Aorta (tissue), 5 donors: Measurements from ENCODE around the gene COL25A1. TPM values are rescaled to one million over a fixed set of nuclear protein-coding genes. Genes with fewer than 3 reads are reported as not detected.

Source experiments
- ATAC-seq: fragments of 200-7000 bp; cut with Tn5 transposase; one replicate; pipeline ENCODE4 v1.9.1; 2022; ENCODE audit warnings: moderate library complexity; ENCODE audit not compliant: low FRiP score
- DNase-seq, 2 donors: peaks; one replicate each; pipeline ENCODE4 v3.0.0-alpha.2; 2020
- H3K27ac ChIP-seq, 2 donors: one replicate each; pipeline ENCODE4 v1.5.1; 2013; ENCODE audit warnings: low read length in 2 of 2, mild to moderate bottlenecking in 2 of 2, moderate library complexity in 2 of 2, control low read depth in 1 of 2, inconsistent platforms in 1 of 2, low read depth in 1 of 2
- H3K27me3 ChIP-seq, 2 donors: one replicate each; pipeline ENCODE4 v1.6.1; 2013; ENCODE audit warnings: control low read depth in 1 of 2, low read length in 1 of 2, mild to moderate bottlenecking in 1 of 2, moderate library complexity in 1 of 2; ENCODE audit not compliant: insufficient read depth in 2 of 2, control insufficient read depth in 1 of 2
- H3K36me3 ChIP-seq, 2 donors: one replicate each; pipeline ENCODE4 v1.6.1; 2013; ENCODE audit warnings: control low read depth in 1 of 2, low read length in 1 of 2, mild to moderate bottlenecking in 1 of 2; ENCODE audit not compliant: insufficient read depth in 2 of 2, control insufficient read depth in 1 of 2
- H3K4me1 ChIP-seq, 2 donors: one replicate each; pipeline ENCODE4 v1.6.1; 2013; ENCODE audit warnings: low read length in 2 of 2, control low read depth in 1 of 2, mild to moderate bottlenecking in 1 of 2, moderate library complexity in 1 of 2; ENCODE audit not compliant: insufficient read depth in 2 of 2, control insufficient read depth in 1 of 2
- H3K4me3 ChIP-seq, 2 donors: one replicate each; pipeline ENCODE4 v1.5.1; 2013; ENCODE audit warnings: low read length in 2 of 2, control low read depth in 1 of 2, mild to moderate bottlenecking in 1 of 2
- H3K9me3 ChIP-seq: one replicate; pipeline ENCODE4 v1.6.1; 2013; ENCODE audit warnings: mild to moderate bottlenecking, low read length; ENCODE audit not compliant: control insufficient read depth
- WGBS, 2 donors: extraction: QIAGEN DNeasy Blood & Tissue Kit; methylation state at CpG; one replicate each; pipeline ENCODE4 v1.1.7; 2013; 5-methylcytosine and 5-hydroxymethylcytosine counted together
- intact Hi-C, 2 donors: fragments of 100-400 bp; cut with DNase I; formaldehyde crosslinking; loops; one replicate each; pipeline versions ENCODE4 v1.14.2 to v1.15.0; 2022
- polyA plus RNA-seq, 2 donors: library from polyadenylated mRNA; stranded (reverse); fragments of 200-250 nt; gene quantifications; one replicate each; pipeline ENCODE4 v1.2.3, GENCODE V29; 2013
- total RNA-seq, 2 donors: library from RNA; stranded (reverse); fragmentation: NEBNext Ultra II Directional; extraction: Animal tissue kit (Norgen Biotek cat#: 25700); gene quantifications; one replicate each; pipeline ENCODE4 v1.2.1, GENCODE V29; 2021
- donor health status: healthy with polysubstance abuse.
- donor health status: Bipolar disorder and iron deficiency.
- donor health status: DM: no; HTN: no; CAD: no.
- donor health status: DM: no; HTN: no; CAD: no.
- donor health status: DM: yes; HTN: yes; CAD: no.

COL25A1 gene
- total and polyA plus RNA-seq, 4 donors: 0.08 to 8.1 (median 1.3) TPM

DNA sequence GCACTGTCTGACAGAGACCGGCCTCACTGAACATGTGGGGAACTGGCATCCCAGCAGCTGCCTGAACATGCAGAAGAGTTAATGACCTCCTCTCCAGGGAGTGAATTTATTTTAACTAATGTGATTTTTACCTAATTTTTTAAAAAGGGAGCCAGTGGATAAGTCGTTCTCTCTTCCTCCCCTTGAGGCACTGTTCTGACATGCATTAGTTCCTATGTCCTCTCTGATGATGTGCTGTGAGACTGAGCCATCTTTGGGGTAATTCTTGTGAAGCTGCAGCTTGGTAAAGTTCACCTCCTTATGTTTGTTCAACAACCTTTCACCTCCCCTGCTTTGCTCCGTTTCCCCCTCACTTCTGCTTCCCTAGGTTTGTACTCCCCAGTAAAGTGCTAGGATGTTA, 139.7 kb downstream of the COL25A1 start:
- DNase-seq (no peak), ATAC-seq (no peak)
- Histone ChIP-seq H3K4me3 (no peak overlapping the region), H3K27ac (no peak overlapping the region), H3K9me3 (no peaks in the 10 kb centered on the region), H3K36me3 (no peaks in the 10 kb centered on the region), H3K4me1 (no peaks in the 10 kb centered on the region), H3K27me3 (peaks cover 0 to 1% of the 10 kb centered on the region in 2 donors)
- intact Hi-C loops: no loop called here
- WGBS, 2 donors: 87 to 89% methylated on average over 3 of the region's 3 CpGs

DNA sequence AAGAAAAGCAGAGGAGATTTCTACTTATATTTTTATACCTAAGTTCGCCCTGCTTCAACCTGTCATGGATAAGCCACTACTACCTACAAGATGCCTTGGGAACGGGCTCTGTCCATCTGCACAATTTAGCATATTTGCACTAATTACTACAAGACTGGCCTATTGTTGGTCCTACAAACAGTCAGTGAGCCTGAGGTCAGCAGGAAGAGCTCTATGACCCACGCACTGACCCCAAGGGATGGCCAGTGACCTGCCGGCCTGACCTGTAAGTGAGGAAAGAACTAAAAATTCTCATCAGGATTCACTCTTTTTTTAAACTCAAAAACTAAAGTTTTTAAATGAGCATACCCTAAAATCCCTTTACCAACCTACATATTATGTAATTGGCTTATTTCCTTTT, 142.0 kb downstream of the COL25A1 start:
- 85 to 87% methylated on average over 4 of the region's 4 CpGs for WGBS, 2 donors
- DNase-seq: no peak
- H3K27me3 ChIP-seq: peaks cover 0 to 1% of the 10 kb centered on the region in 2 donors
- H3K9me3 ChIP-seq: no peaks in the 10 kb centered on the region
- intact Hi-C loops: no loop called here
- no peaks in the 10 kb centered on the region for H3K4me1 ChIP-seq
- H3K36me3 ChIP-seq: no peaks in the 10 kb centered on the region
- no peak overlapping the region for H3K4me3 ChIP-seq
- ATAC-seq: no peak
- no peak overlapping the region for H3K27ac ChIP-seq

DNA sequence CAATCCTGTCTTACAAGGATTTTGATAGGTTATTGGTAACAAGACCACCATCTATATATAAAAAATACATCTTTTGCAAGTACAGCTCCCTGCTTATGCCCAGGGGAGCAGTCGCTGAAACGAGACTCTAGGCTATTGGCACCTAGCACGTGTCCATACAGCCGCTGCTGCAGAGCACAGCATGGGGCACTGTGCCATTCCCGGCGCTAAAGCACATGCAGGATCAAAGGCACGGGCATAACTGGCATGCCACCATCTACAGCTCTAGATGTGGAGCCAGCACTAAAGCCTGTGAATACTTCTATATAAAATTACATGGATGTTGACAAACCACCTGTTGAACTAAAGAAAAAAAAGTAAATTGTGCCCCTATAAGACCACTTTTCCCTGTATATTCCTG, 144.8 kb downstream of the COL25A1 start:
- no peaks in the 10 kb centered on the region for H3K4me1 ChIP-seq
- no peak for DNase-seq
- H3K36me3 ChIP-seq: no peaks in the 10 kb centered on the region
- H3K27me3 ChIP-seq: peaks cover 0 to 1% of the 10 kb centered on the region in 2 donors
- ATAC-seq: no peak
- WGBS, 2 donors: 81% methylated on average over 7 of the region's 7 CpGs
- H3K9me3 ChIP-seq: no peaks in the 10 kb centered on the region
- no peak overlapping the region for H3K27ac ChIP-seq
- no peak overlapping the region for H3K4me3 ChIP-seq
- intact Hi-C loops: no loop called here

DNA sequence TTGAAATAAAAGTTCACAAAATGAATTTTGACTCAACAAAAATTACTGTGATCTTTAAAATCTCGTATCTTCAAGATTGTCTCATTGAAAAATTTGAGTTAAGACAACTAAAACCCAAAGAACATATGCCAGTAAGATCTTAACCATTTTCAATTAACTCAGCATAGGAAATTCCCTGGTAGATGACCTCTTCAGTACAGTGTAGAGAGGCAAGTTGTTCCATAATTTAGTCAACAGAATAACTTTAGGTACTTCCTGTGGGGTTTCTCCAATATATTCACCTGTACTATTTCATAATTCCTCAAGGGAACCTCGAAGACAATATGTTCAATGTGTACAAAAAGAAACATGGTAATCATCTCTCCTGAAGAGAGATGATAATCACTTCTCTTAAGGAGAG, 145.3 kb downstream of the COL25A1 start:
- intact Hi-C loops: no loop called here

DNA sequence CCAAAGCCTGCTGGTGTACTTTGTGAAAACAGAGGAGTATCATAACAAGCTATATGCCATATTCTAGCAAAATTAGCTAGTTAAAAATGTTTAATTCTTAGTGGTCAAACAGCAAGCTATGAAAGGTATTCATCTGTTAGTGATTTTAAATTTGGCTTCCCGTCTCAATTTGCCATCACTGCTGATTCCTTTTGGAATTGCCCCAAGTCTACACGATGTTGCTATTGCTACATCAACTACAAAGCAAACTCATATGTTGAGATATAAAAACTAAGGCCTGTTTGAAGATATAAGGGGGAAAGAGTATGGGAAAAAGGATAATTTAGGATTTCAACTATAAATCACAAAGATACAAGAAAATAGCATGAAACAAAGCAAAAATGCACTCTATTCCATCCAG, 146.1 kb downstream of the COL25A1 start:
- ATAC-seq: no peak
- peaks cover 0 to 1% of the 10 kb centered on the region in 2 donors for H3K27me3 ChIP-seq
- intact Hi-C loops: no loop called here
- H3K36me3 ChIP-seq: no peaks in the 10 kb centered on the region
- no peaks in the 10 kb centered on the region for H3K9me3 ChIP-seq
- H3K4me3 ChIP-seq: no peak overlapping the region
- H3K4me1 ChIP-seq: no peaks in the 10 kb centered on the region
- H3K27ac ChIP-seq: no peak overlapping the region
- DNase-seq: no peak
- 50 to 55% methylated on average over 2 of the region's 2 CpGs for WGBS, 2 donors

More for the DNA sequence above, 145.3 kb downstream of the COL25A1 start:
- DNase-seq (no peak), ATAC-seq (no peak)
- Histone ChIP-seq H3K9me3 (no peaks in the 10 kb centered on the region), H3K4me3 (no peak overlapping the region), H3K36me3 (no peaks in the 10 kb centered on the region), H3K27ac (no peak overlapping the region), H3K4me1 (no peaks in the 10 kb centered on the region), H3K27me3 (peaks cover 0 to 1% of the 10 kb centered on the region in 2 donors)
- 89% methylated on average over 2 of the region's 2 CpGs for WGBS, 2 donors

DNA sequence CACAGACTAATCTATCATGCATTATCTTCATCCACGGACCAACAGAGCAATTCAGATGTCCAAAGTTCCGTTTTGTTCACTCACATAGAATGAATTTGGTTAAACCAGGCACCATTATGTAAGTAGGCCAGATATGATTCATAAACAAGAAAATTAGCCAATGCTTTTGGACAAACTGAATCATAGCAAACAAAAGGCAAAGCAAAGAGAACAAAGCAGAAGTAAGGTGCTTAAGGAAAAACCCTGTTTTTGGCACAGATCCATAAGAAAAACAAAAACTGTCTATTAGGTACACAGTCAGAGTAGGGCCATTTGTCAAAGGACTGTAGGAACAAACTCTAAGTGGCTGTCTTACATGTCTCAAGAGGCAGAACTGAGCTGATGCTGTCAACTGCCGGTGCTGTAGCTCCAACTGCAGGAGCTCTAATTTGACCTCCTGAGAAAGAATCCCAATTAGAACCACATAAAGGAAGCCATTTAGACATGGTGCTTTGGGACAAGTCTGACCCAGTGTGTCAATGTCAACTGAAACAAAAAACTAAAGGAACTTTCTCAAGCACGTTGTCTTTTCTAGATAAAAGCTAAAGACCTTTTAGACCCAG, 146.7 kb downstream of the COL25A1 start:
- Histone ChIP-seq H3K36me3 (no peaks in the 10 kb centered on the region), H3K27ac (no peak overlapping the region), H3K4me3 (no peak overlapping the region), H3K27me3 (peaks cover 0 to 1% of the 10 kb centered on the region in 2 donors), H3K9me3 (no peaks in the 10 kb centered on the region), H3K4me1 (no peaks in the 10 kb centered on the region)
- DNase-seq (no peak), ATAC-seq (no peak)
- 61 to 68% methylated on average over 4 of the region's 4 CpGs for WGBS, 2 donors
- intact Hi-C loops: no loop called here

DNA sequence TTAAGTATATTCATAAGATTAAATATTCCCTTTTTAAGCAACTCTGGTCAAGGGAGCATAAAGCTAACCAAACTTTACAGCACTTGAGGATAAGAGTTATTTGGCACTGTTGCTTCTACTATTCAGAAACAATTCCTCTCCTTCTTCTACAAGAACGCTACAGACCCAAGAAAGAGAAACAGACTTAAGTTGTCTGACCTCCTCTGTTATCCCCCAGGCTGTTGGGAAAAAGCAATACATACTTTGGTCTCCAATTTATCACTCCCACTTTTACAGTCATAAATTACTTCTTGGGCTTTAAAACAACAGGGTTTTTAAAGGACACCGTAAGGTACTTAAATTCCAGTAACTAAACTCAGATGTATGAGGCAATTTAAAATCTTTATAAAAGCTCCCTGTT, 147.4 kb downstream of the COL25A1 start:
- Histone ChIP-seq H3K36me3 (no peaks in the 10 kb centered on the region), H3K4me1 (no peaks in the 10 kb centered on the region), H3K27ac (no peak overlapping the region), H3K9me3 (no peaks in the 10 kb centered on the region), H3K4me3 (no peak overlapping the region), H3K27me3 (peaks cover 0 to 1% of the 10 kb centered on the region in 2 donors)
- ATAC-seq (no peak), DNase-seq (no peak)
- 42 to 50% methylated on average over 2 of the region's 2 CpGs for WGBS, 2 donors
- intact Hi-C loops: no loop called here

DNA sequence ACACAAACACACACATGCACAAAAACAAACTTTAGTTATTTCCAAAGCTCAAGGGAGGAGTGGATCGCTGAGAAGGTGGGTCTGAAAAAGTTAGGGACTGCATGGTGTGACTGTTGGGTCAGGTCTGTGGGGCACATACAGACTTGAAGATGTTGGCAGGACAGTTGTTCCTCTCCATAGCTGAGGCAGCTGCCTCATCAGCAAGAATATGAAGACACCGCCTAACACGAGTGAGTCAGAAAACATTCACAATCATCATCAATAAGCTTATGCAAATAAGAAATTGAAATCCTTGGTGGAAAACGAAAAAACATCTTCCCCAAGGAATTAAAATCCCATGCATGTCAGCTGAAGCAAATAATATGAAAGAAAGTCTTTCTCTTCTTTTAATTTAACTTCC, 148.0 kb downstream of the COL25A1 start:
- no peaks in the 10 kb centered on the region for H3K36me3 ChIP-seq
- DNase-seq (no peak), ATAC-seq (no peak)
- intact Hi-C loops: no loop called here
- H3K4me1 ChIP-seq: no peaks in the 10 kb centered on the region
- no peaks in the 10 kb centered on the region for H3K9me3 ChIP-seq
- 63 to 64% methylated on average over 4 of the region's 4 CpGs for WGBS, 2 donors
- peaks cover 0 to 1% of the 10 kb centered on the region in 2 donors for H3K27me3 ChIP-seq
- H3K4me3 ChIP-seq: no peak overlapping the region
- H3K27ac ChIP-seq: no peak overlapping the region

DNA sequence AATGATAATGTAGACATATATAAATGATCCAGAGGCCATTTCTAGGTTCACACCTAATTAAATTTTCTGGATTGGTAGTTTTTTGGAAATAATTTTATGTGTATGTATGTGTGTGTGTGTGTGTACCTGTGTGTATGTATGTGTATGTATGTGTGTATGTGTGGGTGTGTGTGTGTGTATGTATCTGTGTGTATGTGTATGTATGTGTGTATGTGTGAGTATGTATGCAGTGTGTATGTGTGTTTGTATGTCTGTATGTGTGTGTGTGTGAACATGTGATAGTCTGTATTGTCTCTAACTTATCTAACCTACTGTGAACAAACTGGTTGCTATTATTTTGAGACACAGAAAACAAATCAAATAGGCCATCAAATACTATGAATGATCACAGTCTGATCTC, 152.6 kb downstream of the COL25A1 start:
- no peaks in the 10 kb centered on the region for H3K36me3 ChIP-seq
- no peak for ATAC-seq
- intact Hi-C loops: no loop called here
- no peaks in the 10 kb centered on the region for H3K9me3 ChIP-seq
- no peak overlapping the region for H3K4me3 ChIP-seq
- H3K27ac ChIP-seq: no peak overlapping the region
- no peaks in the 10 kb centered on the region for H3K4me1 ChIP-seq
- H3K27me3 ChIP-seq: no peaks in the 10 kb centered on the region
- DNase-seq: no peak
